Skeletal muscle satellite cell (primary cell): Measurements from ENCODE around the gene ADNP2.

Source experiments
- H3K27me3 ChIP-seq: 2 replicates; pipeline ENCODE4 v1.7.0; 2013; ENCODE audit warnings: low read length; ENCODE audit not compliant: control insufficient read depth, insufficient read depth
- H3K36me3 ChIP-seq: 2 replicates; pipeline ENCODE4 v1.7.0; 2013; ENCODE audit warnings: mild to moderate bottlenecking, control low read depth, low read length; ENCODE audit not compliant: insufficient read depth
- H3K4me1 ChIP-seq: 2 replicates; pipeline ENCODE4 v1.7.0; 2013; ENCODE audit warnings: low read length; ENCODE audit not compliant: control insufficient read depth, insufficient read depth
- H3K4me2 ChIP-seq: 2 replicates; pipeline ENCODE4 v1.7.0; 2013; ENCODE audit warnings: mild to moderate bottlenecking, low read length
- H3K4me3 ChIP-seq: 2 replicates; pipeline ENCODE4 v1.7.0; 2013; ENCODE audit warnings: low read length
- H3K9ac ChIP-seq: 2 replicates; pipeline ENCODE4 v1.7.0; 2013; ENCODE audit warnings: mild to moderate bottlenecking, low read depth, low read length, moderate library complexity
- H3K9me3 ChIP-seq: replicated peaks from 2 replicates; pipeline ENCODE4 v1.7.0; 2013; ENCODE audit warnings: mild to moderate bottlenecking, control low read depth, low read length

The ADNP2 gene

GRCh38 chr18:80133124-80133523, 24.1 kb downstream of the ADNP2 start:
- Histone ChIP-seq H3K4me2 (no peak overlapping the region), H3K36me3 (peaks cover 46% of the 10 kb centered on the region), H3K27me3 (no peaks in the 10 kb centered on the region), H3K4me3 (no peak overlapping the region), H3K9ac (no peak overlapping the region), H3K4me1 (no peaks in the 10 kb centered on the region), H3K9me3 (no peaks in the 10 kb centered on the region)

GRCh38 chr18:80135136-80135535, 26.1 kb downstream of the ADNP2 start:
- Histone ChIP-seq H3K27me3 (no peaks in the 10 kb centered on the region), H3K4me1 (no peaks in the 10 kb centered on the region), H3K9ac (no peak overlapping the region), H3K36me3 (peaks cover 62% of the 10 kb centered on the region), H3K4me2 (no peak overlapping the region), H3K9me3 (no peaks in the 10 kb centered on the region), H3K4me3 (no peak overlapping the region)

GRCh38 chr18:80136679-80137078, 27.6 kb downstream of the ADNP2 start:
- Histone ChIP-seq H3K36me3 (peaks cover 66% of the 10 kb centered on the region), H3K4me3 (no peak overlapping the region), H3K4me2 (no peak overlapping the region), H3K9me3 (no peaks in the 10 kb centered on the region), H3K9ac (no peak overlapping the region), H3K4me1 (no peaks in the 10 kb centered on the region), H3K27me3 (no peaks in the 10 kb centered on the region)

GRCh38 chr18:80137137-80137536, 28.1 kb downstream of the ADNP2 start:
- Histone ChIP-seq H3K36me3 (peaks cover 66% of the 10 kb centered on the region), H3K9me3 (no peaks in the 10 kb centered on the region), H3K27me3 (no peaks in the 10 kb centered on the region), H3K4me1 (no peaks in the 10 kb centered on the region), H3K4me2 (no peak overlapping the region), H3K4me3 (no peak overlapping the region), H3K9ac (no peak overlapping the region)

GRCh38 chr18:80137976-80138375, 28.9 kb downstream of the ADNP2 start:
- no peak overlapping the region for H3K4me2 ChIP-seq
- H3K9ac ChIP-seq = no peak overlapping the region
- H3K27me3 ChIP-seq = no peaks in the 10 kb centered on the region
- H3K9me3 ChIP-seq = no peaks in the 10 kb centered on the region
- H3K4me3 ChIP-seq = no peak overlapping the region
- peaks cover 64% of the 10 kb centered on the region for H3K36me3 ChIP-seq
- no peaks in the 10 kb centered on the region for H3K4me1 ChIP-seq

- H3K4me3 ChIP-seq = no peak overlapping the region
- H3K9ac ChIP-seq = no peak overlapping the region
- H3K4me1 ChIP-seq = peaks cover 11% of the 10 kb centered on the region
- no peaks in the 10 kb centered on the region for H3K27me3 ChIP-seq
- H3K9me3 ChIP-seq = no peaks in the 10 kb centered on the region
- H3K36me3 ChIP-seq = peaks cover 46% of the 10 kb centered on the region
- H3K4me2 ChIP-seq = no peak overlapping the region
Measured at GRCh38 chr18:80140455-80140985, 31.5 kb downstream of the ADNP2 start.

GRCh38 chr18:80143881-80144280, 34.8 kb downstream of the ADNP2 start:
- no peaks in the 10 kb centered on the region for H3K27me3 ChIP-seq
- H3K9me3 ChIP-seq = no peaks in the 10 kb centered on the region
- H3K36me3 ChIP-seq = peaks cover 13% of the 10 kb centered on the region
- no peak overlapping the region for H3K9ac ChIP-seq
- no peak overlapping the region for H3K4me2 ChIP-seq
- peaks cover 18% of the 10 kb centered on the region for H3K4me1 ChIP-seq
- H3K4me3 ChIP-seq = no peak overlapping the region

GRCh38 chr18:80145196-80145804, 36.2 kb downstream of the ADNP2 start:
- H3K4me3 ChIP-seq = no peak overlapping the region
- H3K36me3 ChIP-seq = peaks cover 4% of the 10 kb centered on the region
- H3K27me3 ChIP-seq = no peaks in the 10 kb centered on the region
- H3K9ac ChIP-seq = no peak overlapping the region
- peaks cover 18% of the 10 kb centered on the region for H3K4me1 ChIP-seq
- no peaks in the 10 kb centered on the region for H3K9me3 ChIP-seq
- H3K4me2 ChIP-seq = no peak overlapping the region

- Histone ChIP-seq H3K36me3 (no peaks in the 10 kb centered on the region), H3K4me1 (peaks cover 18% of the 10 kb centered on the region), H3K9me3 (no peaks in the 10 kb centered on the region), H3K9ac (peak overlapping the region; percentile 67), H3K27me3 (no peaks in the 10 kb centered on the region), H3K4me2 (peak overlapping the region; percentile 89), H3K4me3 (peak overlapping the region; percentile 88)
Measured at GRCh38 chr18:80147037-80147417, 38.0 kb downstream of the ADNP2 start.

GRCh38 chr18:80147418-80148325, 38.6 kb downstream of the ADNP2 start:
- Histone ChIP-seq H3K4me2 (peak overlapping the region; percentile 89), H3K9me3 (no peaks in the 10 kb centered on the region), H3K4me3 (peak overlapping the region; percentile 88), H3K9ac (peak overlapping the region; percentile 67), H3K4me1 (peaks cover 18% of the 10 kb centered on the region), H3K36me3 (no peaks in the 10 kb centered on the region), H3K27me3 (no peaks in the 10 kb centered on the region)

- Histone ChIP-seq H3K36me3 (no peaks in the 10 kb centered on the region), H3K9ac (peak overlapping the region; percentile 67), H3K27me3 (no peaks in the 10 kb centered on the region), H3K4me2 (peak overlapping the region; percentile 89), H3K9me3 (no peaks in the 10 kb centered on the region), H3K4me1 (peaks cover 14% of the 10 kb centered on the region), H3K4me3 (peak overlapping the region; percentile 88)
Measured at GRCh38 chr18:80148326-80149199, 39.5 kb downstream of the ADNP2 start.
